GM21423 (cell line): ENCODE results near the gene THSD7B.
"Not testable (repeated sequence)": the region's sequence is repeated elsewhere in the genome, so short reads cannot be mapped to it uniquely, and the experiment has no call there.

Experiments used
- ATAC-seq: cut with Tn5 transposase; IDR thresholded peaks from one replicate; pipeline ENCODE4 v1.9.1; 2021; ENCODE audit warnings: mild to moderate bottlenecking, moderate library complexity; ENCODE audit not compliant: unreplicated experiment

The THSD7B gene

DNA sequence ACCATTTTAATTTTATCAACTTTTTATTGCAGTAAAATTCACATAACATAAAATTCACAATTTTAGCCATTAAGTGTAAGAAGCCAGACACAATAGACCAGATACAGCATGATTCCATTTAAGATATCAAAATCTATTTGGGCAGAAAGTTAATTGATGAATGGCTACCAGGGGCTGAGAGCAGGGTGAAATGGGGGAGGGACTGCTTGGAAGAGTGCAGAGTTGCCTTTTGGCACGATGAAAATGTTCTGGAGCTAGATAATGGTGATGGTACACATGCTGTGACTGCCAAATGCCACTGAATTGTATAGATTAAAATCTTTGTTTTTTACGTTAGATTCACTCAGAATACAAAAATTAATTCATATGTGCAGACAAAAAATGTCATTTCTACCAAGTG lies 909.6 kb downstream of the THSD7B start:
- no peak for ATAC-seq

- ATAC-seq = no peak
Measured at GRCh38 chr2:137675584-137676327, 910.4 kb downstream of the THSD7B start.

DNA sequence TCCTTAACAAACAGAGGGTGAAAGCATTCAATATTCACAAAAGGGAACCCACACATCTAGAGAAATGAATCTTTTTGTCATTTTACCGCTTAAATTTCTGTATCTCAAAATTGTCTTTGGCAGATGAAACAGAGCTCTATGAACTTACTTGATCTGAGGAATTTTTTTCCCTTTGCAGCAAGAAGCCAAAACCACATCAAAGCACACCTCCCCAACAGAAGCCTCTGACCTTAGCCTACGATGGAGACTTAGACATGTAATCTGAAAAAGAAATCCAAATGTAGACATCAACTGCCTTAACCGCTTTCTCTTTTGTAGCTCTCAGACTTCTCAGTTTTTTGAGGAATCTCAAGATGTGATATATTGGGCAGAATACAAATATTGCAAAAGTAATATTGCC lies 911.0 kb downstream of the THSD7B start:
- ATAC-seq = no peak

DNA sequence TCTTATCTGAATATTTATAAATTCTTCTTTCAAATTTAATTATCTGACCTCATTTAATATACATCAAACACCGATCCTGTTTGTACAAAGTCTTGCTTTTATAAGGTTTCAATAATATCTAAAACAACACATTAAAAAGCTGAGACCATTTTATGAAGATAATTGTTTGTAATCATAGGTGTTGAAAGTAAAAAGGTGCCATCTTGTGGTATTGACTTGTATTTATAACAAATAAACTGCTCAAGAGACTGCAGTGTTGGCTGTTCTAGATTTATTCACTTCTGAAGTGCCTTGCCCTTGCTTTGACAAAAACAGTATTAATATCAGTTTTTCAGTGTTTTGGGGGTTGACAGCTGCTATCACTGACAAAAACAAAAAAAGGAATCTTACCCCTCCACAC lies 912.1 kb downstream of the THSD7B start:
- ATAC-seq = no peak

- ATAC-seq = no peak
Measured at GRCh38 chr2:137689549-137689948, 924.2 kb downstream of the THSD7B start.

DNA sequence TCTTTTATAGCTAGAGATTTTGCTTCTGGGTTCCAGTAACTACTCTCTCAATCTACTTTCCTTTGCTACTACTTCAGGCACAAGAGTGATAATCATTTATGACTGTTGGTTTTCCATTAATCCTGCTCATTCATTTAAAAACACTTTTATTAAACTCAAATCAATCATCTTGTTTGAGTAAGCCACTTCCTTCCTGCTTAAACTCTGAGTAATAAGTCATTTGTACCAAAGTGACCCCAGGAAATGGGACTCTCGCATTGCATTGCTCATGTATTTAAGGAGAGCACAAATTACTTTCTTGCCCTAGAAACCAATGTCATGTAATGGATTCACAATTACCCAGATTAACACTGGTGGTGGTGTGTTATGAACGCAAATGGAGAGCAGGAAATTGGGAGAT lies 928.2 kb downstream of the THSD7B start:
- ATAC-seq = peak; percentile 56

GRCh38 chr2:137696916-137697315 lies 931.6 kb downstream of the THSD7B start:
- ATAC-seq = no peak

GRCh38 chr2:137700250-137700649 lies 934.9 kb downstream of the THSD7B start:
- ATAC-seq = not testable (repeated sequence)

DNA sequence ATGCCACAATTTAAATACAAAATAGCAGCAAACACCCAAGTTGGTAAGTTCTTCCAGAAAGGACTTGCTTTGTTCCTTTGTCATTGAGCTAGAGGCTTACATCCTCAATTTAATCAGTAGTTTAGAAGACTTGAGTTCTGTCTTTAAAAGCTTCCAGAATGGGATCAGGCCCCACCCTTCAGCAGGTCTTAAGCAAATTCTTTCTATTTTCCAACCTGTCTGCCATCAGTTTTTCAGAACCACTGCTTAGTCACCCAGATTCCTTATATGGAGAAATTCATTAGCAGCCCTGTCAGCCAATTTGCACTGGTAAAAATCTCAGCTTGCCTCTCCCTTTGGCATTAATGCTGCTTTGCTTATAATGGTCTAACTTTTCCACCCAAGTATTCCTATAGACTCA lies 935.3 kb downstream of the THSD7B start:
- no peak for ATAC-seq

GRCh38 chr2:137705296-137705695 lies 940.0 kb downstream of the THSD7B start:
- ATAC-seq = no peak

GRCh38 chr2:137706786-137707613 lies 941.7 kb downstream of the THSD7B start:
- no peak for ATAC-seq

- ATAC-seq = no peak
Measured at GRCh38 chr2:137708311-137708710, 943.0 kb downstream of the THSD7B start.

DNA sequence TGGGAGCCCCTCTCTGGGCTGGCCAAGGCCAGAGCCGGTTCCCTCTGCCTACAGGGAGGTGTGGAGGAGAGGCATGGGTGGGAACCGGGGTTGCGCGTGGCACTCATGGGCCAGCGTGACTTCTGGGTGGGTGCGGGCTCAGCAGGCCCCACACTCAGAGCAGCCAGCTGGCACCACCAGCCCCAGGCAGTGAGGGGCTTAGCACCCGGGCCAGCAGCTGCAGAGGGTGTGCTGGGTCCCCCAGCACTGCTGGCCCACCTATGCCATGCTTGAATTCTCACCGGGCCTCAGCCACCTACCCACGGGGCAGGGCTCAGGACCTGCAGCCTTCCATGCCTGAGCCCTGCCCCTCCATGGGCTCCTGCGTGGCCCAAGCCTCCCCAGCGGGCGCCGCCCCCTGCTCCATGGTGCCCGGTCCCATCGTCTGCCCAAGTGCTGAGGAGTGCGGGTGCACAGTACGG lies 950.4 kb downstream of the THSD7B start:
- no peak for ATAC-seq

DNA sequence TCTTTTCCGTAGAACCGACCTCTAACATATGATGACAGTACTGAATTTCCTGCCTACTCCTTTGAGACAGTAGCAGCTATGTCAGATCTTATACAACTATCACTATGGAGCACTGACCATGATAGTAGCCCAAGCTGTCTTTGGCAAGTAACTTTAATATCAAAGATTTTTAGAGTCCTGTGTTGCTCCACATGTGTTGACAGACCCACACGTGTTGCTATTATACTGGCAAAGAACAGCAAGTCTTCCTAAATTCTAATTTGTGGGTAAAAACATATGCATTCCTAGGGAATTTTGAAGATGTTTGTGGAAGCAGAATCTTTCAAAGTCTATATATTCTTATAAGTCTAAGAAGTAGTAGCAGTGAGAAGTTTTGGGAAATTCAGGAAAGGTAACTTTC lies 953.4 kb downstream of the THSD7B start:
- ATAC-seq = no peak

DNA sequence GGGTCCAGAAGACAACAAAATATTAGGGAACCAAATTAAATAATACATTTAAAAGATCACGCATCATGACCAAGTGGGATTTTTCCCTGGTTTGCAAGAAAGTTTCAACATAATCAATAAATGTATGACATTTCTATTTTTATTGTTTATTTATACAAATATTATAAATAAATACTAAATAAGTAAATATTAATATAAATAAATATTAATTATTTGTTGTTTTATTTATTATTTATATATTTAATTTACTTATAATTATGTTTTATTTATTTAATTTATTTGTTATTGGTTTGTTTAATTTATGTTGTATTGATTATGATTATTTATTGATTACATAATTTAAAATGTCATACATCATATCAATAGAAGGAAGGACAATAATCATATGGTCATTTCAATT lies 956.4 kb downstream of the THSD7B start:
- ATAC-seq = no peak

DNA sequence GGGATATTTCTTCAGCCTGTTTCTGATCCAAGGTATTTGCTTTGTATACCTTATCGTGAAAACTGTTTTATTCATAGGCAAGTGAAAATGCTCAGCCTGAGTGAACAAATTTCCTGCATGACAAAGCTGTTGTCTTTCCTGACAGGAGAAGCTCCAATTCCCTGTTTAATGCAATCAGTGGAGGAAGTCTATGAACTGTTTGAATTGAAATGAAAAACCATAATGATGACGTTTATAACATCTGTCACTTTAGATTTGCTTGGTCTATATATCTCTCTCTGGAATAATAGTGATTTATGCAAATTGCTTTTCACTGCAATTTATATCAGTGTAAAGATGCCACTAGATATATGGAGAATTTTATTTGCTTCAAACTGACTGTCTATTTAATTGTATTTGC lies 959.6 kb downstream of the THSD7B start:
- ATAC-seq = no peak
